Common myeloid progenitor, CD34-positive (primary cell): ENCODE measurements around the gene PTTG2.
"Not testable (repeated sequence)": the region's sequence is repeated elsewhere in the genome, so short reads cannot be mapped to it uniquely, and the experiment has no call there.

Source experiments
- CTCF ChIA-PET: fragments of 350-600 bp; sonication (Branson Sonifier 250); formaldehyde crosslinking; loops from one replicate; lab custom pipeline; 2021; ENCODE audit warnings: antibody characterized with exemption; lab: Charles Lee
- POLR2A ChIA-PET: fragments of 350-600 bp; sonication (Branson Sonifier 250); formaldehyde crosslinking; loops from one replicate; lab custom pipeline; 2021; ENCODE audit warnings: antibody characterized with exemption; lab: Charles Lee
- DNase-seq, 3 donors: peaks; one replicate each; pipeline versions ENCODE4 v3.0.0 to v3.0.0-alpha.2; 2013
- H3K27ac ChIP-seq, 2 experiments: 1 replicate in 1 of 2; 2 replicates in 1 of 2; pipeline ENCODE4 v1.7.0; 2013; ENCODE audit warnings: inconsistent platforms in 2 of 2, low read length in 2 of 2, mild to moderate bottlenecking in 2 of 2, low read depth in 1 of 2, moderate library complexity in 1 of 2; ENCODE audit not compliant: severe bottlenecking in 2 of 2, insufficient read depth in 1 of 2, poor library complexity in 1 of 2
- H3K27me3 ChIP-seq, 5 experiments: replicated peaks in 2 of 5; 1 replicate in 3 of 5; 2 replicates in 2 of 5; pipeline versions ENCODE4 v1.6.1 to v1.7.0; 2013; ENCODE audit warnings: low read length in 4 of 5, mild to moderate bottlenecking in 2 of 5, moderate library complexity in 2 of 5, inconsistent platforms in 1 of 5; ENCODE audit not compliant: insufficient read depth in 5 of 5, control insufficient read depth in 4 of 5
- H3K36me3 ChIP-seq, 4 experiments: 1 replicate in 2 of 4; 2 replicates in 2 of 4; pipeline versions ENCODE4 v1.6.1 to v1.7.0; 2013; ENCODE audit warnings: low read length in 3 of 4, control low read depth in 1 of 4, mild to moderate bottlenecking in 1 of 4; ENCODE audit not compliant: control insufficient read depth in 4 of 4, insufficient read depth in 4 of 4
- H3K4me1 ChIP-seq, 4 experiments: 1 replicate in 3 of 4; 2 replicates in 1 of 4; pipeline versions ENCODE4 v1.6.1 to v1.7.1; 2013; ENCODE audit warnings: low read length in 3 of 4, mild to moderate bottlenecking in 3 of 4, control low read depth in 1 of 4, inconsistent platforms in 1 of 4, moderate library complexity in 1 of 4; ENCODE audit not compliant: control insufficient read depth in 4 of 4, insufficient read depth in 4 of 4; ENCODE audit errors: control extremely low read depth in 1 of 4
- H3K4me3 ChIP-seq, 7 experiments: 1 replicate in 4 of 7; 2 replicates in 3 of 7; pipeline versions ENCODE4 v1.5.1 to v1.7.0; 2013; ENCODE audit warnings: mild to moderate bottlenecking in 7 of 7, low read length in 6 of 7, moderate library complexity in 6 of 7, inconsistent platforms in 2 of 7, low read depth in 2 of 7, control low read depth in 1 of 7; ENCODE audit not compliant: insufficient read depth in 4 of 7, control insufficient read depth in 1 of 7; ENCODE audit errors: extremely low read depth in 1 of 7
- H3K9me3 ChIP-seq, 5 experiments: 1 replicate in 4 of 5; 2 replicates in 1 of 5; pipeline versions ENCODE4 v1.6.1 to v1.7.1; 2013; ENCODE audit warnings: low read length in 4 of 5, mild to moderate bottlenecking in 2 of 5, inconsistent platforms in 1 of 5, low read depth in 1 of 5, moderate library complexity in 1 of 5; ENCODE audit not compliant: control insufficient read depth in 4 of 5, insufficient read depth in 2 of 5; ENCODE audit errors: control extremely low read depth in 1 of 5
- WGBS: methylation state at CpG from one replicate; pipeline ENCODE4 v1.1.5; 2013; ENCODE audit not compliant: insufficient coverage; 5-methylcytosine and 5-hydroxymethylcytosine counted together

Gene PTTG2

DNA sequence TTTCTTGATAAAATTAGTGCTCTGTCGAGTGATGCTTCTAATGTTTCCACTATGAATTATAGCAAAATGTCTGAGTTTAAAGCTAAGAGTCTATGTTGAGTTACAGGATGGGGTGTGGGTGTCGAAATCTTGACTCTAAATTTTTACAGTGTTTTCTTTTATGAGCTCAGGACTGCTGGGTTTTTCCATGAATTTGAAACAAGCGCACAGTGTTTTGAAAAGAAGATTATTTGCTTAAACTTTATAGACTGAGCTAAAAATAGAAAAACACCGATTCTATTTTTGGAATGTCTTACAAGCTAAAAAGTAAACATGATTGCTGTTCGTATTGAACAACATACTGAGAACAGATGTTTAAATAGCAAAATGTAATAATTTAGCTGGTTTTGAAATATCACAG lies 7.5 kb downstream of the PTTG2 start:
- Histone ChIP-seq H3K36me3 (no peaks in the 10 kb centered on the region), H3K27ac (no peak overlapping the region), H3K27me3 (no peaks in the 10 kb centered on the region), H3K4me3 (no peak overlapping the region), H3K4me1 (no peaks in the 10 kb centered on the region), H3K9me3 (no peaks in the 10 kb centered on the region)
- WGBS, result 64% methylated on average over 1 of the region's 5 CpGs
- ChIA-PET POLR2A (no interaction called here), CTCF (interaction anchor here (1.7 to 2.3 kb wide), 2 partner anchors 8 to 15 kb away, joined by 6 to 10 read pairs; no protein-coding TSS in a partner anchor)
- DNase-seq, result no peak

DNA sequence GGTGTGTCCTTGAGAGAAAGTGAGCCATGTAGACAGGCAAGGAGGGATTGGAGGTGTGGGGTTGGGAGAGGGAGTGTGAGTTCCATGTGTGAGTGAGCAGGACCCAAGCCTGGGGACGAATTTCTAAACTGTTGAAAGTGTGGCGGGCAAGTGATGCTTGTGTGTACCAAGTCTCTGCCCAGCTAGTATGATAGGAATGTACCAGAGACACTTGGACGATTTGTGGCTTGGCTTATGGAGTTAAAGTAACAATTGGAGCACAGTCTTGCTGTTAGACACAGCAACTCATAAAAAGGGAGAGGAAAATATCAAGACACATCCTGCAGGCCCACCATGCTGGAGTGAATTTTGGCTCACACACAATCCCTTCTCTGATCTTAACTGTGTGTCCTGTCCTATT lies 8.5 kb downstream of the PTTG2 start:
- Histone ChIP-seq H3K27ac (no peak overlapping the region), H3K4me1 (no peaks in the 10 kb centered on the region), H3K36me3 (no peaks in the 10 kb centered on the region), H3K4me3 (no peak overlapping the region), H3K27me3 (no peaks in the 10 kb centered on the region), H3K9me3 (no peaks in the 10 kb centered on the region)
- no peak for DNase-seq
- 100% methylated on average over 1 of the region's 3 CpGs for WGBS
- CTCF ChIA-PET, result no interaction called here
- POLR2A ChIA-PET, result no interaction called here

DNA sequence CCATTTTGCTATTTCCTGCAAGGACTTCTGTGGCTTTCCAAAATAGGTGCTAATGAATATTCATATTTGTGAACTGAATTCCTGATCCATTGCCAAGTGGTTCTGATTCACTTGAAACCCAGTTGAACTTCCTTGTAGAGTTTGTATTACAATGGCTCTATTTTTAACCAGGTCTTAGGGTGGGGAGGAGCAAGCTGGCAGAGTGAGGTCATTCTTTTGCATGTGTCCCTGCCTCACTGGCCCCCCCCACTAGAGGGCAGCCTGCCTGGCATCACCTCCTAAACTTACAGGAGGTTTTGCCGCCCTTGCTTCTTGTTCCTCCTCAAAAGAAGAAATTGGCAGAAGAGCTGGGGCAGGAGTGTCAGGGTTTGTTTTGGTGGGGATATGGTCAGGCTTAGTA lies 10.5 kb downstream of the PTTG2 start:
- Histone ChIP-seq H3K36me3 (no peaks in the 10 kb centered on the region), H3K27ac (no peak overlapping the region), H3K4me3 (no peak overlapping the region), H3K9me3 (no peaks in the 10 kb centered on the region), H3K27me3 (no peaks in the 10 kb centered on the region), H3K4me1 (no peaks in the 10 kb centered on the region)
- ChIA-PET POLR2A (no interaction called here), CTCF (interaction anchor here (0.6 to 1.3 kb wide), 7 partner anchors 8 to 386 kb away, joined by 3 to 4 read pairs (median 3); partner anchors contain the start of gene PGM2)
- no CpG with 5 or more reads among the region's 1 CpG for WGBS
- peak; percentile 65 to 87 (median 81) for DNase-seq

DNA sequence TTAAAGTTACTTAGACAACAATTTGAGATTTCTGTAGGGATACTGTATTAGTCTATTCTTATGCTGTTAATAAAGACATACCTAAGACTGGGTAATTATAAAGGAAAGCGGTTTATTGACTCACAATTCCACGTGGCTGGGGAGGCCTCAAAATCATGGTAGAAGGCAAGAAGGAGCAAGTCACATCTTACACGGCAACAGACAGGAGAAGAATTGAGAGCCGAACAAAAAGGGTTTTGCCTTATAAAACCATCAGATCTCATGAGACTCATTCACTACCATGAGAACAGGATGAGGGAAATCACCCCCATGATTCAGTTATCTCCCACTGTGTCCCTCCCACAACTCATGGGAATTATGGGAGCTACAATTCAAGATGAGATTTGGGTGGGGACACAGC lies 11.0 kb downstream of the PTTG2 start:
- Histone ChIP-seq H3K4me1 (peaks cover 0 to 3% (median under 1%) of the 10 kb centered on the region in 4 experiments), H3K27me3 (no peaks in the 10 kb centered on the region), H3K36me3 (no peaks in the 10 kb centered on the region), H3K27ac (no peak overlapping the region), H3K4me3 (no peak overlapping the region), H3K9me3 (no peaks in the 10 kb centered on the region)
- WGBS, result 100% methylated on average over 4 of the region's 4 CpGs
- POLR2A ChIA-PET, result no interaction called here
- CTCF ChIA-PET, result interaction anchor here (1.1 to 1.3 kb wide), 3 partner anchors 8 to 387 kb away, joined by 3 to 4 read pairs (median 3); no protein-coding TSS in a partner anchor
- no peak for DNase-seq

DNA sequence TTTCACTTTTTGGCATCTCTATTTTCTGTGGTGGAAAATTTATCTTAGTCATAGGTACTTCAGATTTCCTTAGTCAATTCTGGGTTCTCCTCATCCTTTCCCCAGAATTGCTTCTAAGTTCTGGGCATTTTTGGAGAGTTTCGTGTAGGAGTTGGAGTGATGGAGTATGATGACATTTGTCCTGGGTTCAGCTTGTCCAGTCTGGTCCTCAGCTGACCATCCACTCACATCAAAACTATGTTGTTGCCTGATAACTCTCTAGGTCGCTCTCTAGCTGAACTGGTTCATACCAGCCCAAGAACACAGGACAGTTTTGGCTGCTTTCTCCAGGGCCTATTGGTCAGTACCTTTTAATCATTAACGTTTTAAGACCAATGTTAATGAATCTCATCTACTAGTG lies 13.2 kb downstream of the PTTG2 start:
- 100% methylated on average over 1 of the region's 3 CpGs for WGBS
- ChIA-PET POLR2A (interaction anchor here (0.6 kb wide), 1 partner anchor 763 kb away, joined by 4 read pairs; no protein-coding TSS in a partner anchor), CTCF (no interaction called here)
- no peak overlapping the region for H3K27ac ChIP-seq
- H3K27me3 ChIP-seq, result no peaks in the 10 kb centered on the region
- no peak for DNase-seq
- H3K9me3 ChIP-seq, result no peaks in the 10 kb centered on the region
- no peak overlapping the region for H3K4me3 ChIP-seq
- peaks cover 5 to 17% (median 13%) of the 10 kb centered on the region in 4 experiments for H3K4me1 ChIP-seq
- H3K36me3 ChIP-seq, result no peaks in the 10 kb centered on the region

DNA sequence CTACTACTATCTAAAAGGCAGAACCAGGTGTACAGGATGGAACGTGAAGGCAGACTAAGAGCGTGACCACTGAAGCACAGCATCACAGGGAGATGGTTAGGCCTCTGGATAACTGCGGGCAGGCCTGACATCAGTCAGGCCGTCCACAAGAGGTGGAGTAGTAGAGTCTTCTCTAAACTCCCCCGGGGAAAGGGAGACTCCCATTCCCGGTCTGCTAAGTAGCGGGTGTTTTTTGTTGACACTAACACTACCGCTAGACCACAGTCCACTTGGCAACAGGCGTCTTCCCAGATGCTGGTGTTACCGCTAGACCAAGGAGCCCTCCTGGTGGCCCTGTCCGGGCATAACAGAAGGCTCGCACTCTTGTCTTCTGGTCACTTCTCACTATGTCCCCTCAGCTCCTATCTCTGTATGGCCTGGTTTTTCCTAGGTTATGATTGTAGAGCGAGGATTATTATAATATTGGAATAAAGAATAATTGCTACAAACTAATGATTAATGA lies 15.2 kb downstream of the PTTG2 start:
- CTCF ChIA-PET, result interaction anchor here (0.6 to 1.9 kb wide), 4 partner anchors 8 to 586 kb away, joined by 3 to 10 read pairs (median 4); no protein-coding TSS in a partner anchor
- 96% methylated on average over 5 of the region's 13 CpGs for WGBS

DNA sequence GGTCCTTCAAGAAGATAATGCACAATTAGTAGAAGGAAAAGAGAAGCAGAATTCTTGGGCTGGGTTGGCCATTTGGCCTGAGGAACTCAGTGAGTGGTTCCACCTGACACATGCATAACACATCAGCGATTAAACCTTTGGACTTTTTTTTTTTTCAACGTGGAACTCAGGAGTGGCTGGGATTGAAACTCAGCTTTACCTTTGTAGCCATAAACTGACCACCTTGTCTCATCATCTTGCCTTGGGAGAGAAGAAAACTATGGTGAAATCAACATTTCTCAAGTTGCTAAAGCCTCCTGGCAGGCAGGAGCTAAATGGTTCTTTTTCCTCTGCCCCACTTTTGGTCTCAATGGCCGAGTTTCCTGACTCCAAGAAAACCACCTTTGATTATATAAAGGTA lies 16.3 kb downstream of the PTTG2 start:
- peaks cover 8 to 29% (median 18%) of the 10 kb centered on the region in 4 experiments for H3K4me1 ChIP-seq
- no peaks in the 10 kb centered on the region for H3K27me3 ChIP-seq
- H3K27ac ChIP-seq, result peak overlapping the region in 1 of 2 experiments; percentile 54
- WGBS, result 44% methylated on average over 2 of the region's 3 CpGs
- peak overlapping the region in 6 of 7 experiments; percentile 61 to 85 (median 69) for H3K4me3 ChIP-seq
- DNase-seq, result no peak
- no peaks in the 10 kb centered on the region for H3K36me3 ChIP-seq
- ChIA-PET POLR2A (interaction anchor here (0.6 kb wide), 1 partner anchor 1483 kb away, joined by 3 read pairs; no protein-coding TSS in a partner anchor), CTCF (interaction anchor here (0.7 to 4.1 kb wide), 10 partner anchors 9 to 173 kb away, joined by 3 to 15 read pairs (median 4); no protein-coding TSS in a partner anchor)
- no peaks in the 10 kb centered on the region for H3K9me3 ChIP-seq

More for the DNA sequence above, 15.2 kb downstream of the PTTG2 start:
- H3K9me3 ChIP-seq, H3K36me3 ChIP-seq, H3K27ac ChIP-seq, H3K27me3 ChIP-seq, POLR2A ChIA-PET, DNase-seq, H3K4me3 ChIP-seq: not testable (repeated sequence)
- H3K4me1 ChIP-seq, result peaks cover 8 to 29% (median 18%) of the 10 kb centered on the region in 4 experiments
